Duodenal mucosa (tissue), 2 donors: Measurements from ENCODE around the gene LARP4B.

Experiments
- H3K27ac ChIP-seq: one replicate; pipeline ENCODE4 v1.7.0; 2013; ENCODE audit warnings: low read depth, low read length
- H3K27me3 ChIP-seq, 2 donors: one replicate each; pipeline ENCODE4 v1.7.0; 2013; ENCODE audit warnings: low read length in 2 of 2, control low read depth in 1 of 2; ENCODE audit not compliant: insufficient read depth in 2 of 2, control insufficient read depth in 1 of 2
- H3K36me3 ChIP-seq, 2 donors: one replicate each; pipeline ENCODE4 v1.7.0; 2013; ENCODE audit warnings: low read length in 2 of 2, control low read depth in 1 of 2; ENCODE audit not compliant: insufficient read depth in 2 of 2, control insufficient read depth in 1 of 2
- H3K4me1 ChIP-seq, 2 donors: one replicate each; pipeline ENCODE4 v1.7.0; 2013; ENCODE audit warnings: low read length in 2 of 2, control low read depth in 1 of 2; ENCODE audit not compliant: insufficient read depth in 2 of 2, control insufficient read depth in 1 of 2
- H3K4me3 ChIP-seq, 2 donors: one replicate each; pipeline ENCODE4 v1.7.0; 2013; ENCODE audit warnings: low read length in 2 of 2, low read depth in 1 of 2
- H3K9ac ChIP-seq, 2 donors: one replicate each; pipeline ENCODE4 v1.7.0; 2013; ENCODE audit warnings: low read length in 2 of 2, low read depth in 1 of 2
- H3K9me3 ChIP-seq, 2 donors: one replicate each; pipeline ENCODE4 v1.7.0; 2013; ENCODE audit warnings: low read length in 2 of 2, control low read depth in 1 of 2; ENCODE audit not compliant: control insufficient read depth in 1 of 2

LARP4B gene

GRCh38 chr10:816091-816477, 115.4 kb downstream of the LARP4B start:
- no peak overlapping the region for H3K27ac ChIP-seq
- peaks cover 65 to 96% of the 10 kb centered on the region in 2 donors for H3K36me3 ChIP-seq
- no peaks in the 10 kb centered on the region for H3K4me1 ChIP-seq

GRCh38 chr10:815338-816090, 116.0 kb downstream of the LARP4B start:
- H3K27ac ChIP-seq: no peak overlapping the region
- no peak overlapping the region for H3K9ac ChIP-seq
- H3K4me1 ChIP-seq: no peaks in the 10 kb centered on the region
- no peaks in the 10 kb centered on the region for H3K9me3 ChIP-seq
- H3K4me3 ChIP-seq: no peak overlapping the region
- peaks cover 64 to 94% of the 10 kb centered on the region in 2 donors for H3K36me3 ChIP-seq
- no peaks in the 10 kb centered on the region for H3K27me3 ChIP-seq

More at GRCh38 chr10:816091-816477, 115.4 kb downstream of the LARP4B start:
- no peak overlapping the region for H3K9ac ChIP-seq
- H3K9me3 ChIP-seq: no peaks in the 10 kb centered on the region
- H3K4me3 ChIP-seq: no peak overlapping the region
- no peaks in the 10 kb centered on the region for H3K27me3 ChIP-seq

GRCh38 chr10:814536-815302, 116.8 kb downstream of the LARP4B start:
- no peaks in the 10 kb centered on the region for H3K9me3 ChIP-seq
- no peaks in the 10 kb centered on the region for H3K4me1 ChIP-seq
- H3K27me3 ChIP-seq: no peaks in the 10 kb centered on the region
- peaks cover 58 to 94% of the 10 kb centered on the region in 2 donors for H3K36me3 ChIP-seq
- H3K4me3 ChIP-seq: no peak overlapping the region
- no peak overlapping the region for H3K9ac ChIP-seq
- H3K27ac ChIP-seq: no peak overlapping the region

DNA sequence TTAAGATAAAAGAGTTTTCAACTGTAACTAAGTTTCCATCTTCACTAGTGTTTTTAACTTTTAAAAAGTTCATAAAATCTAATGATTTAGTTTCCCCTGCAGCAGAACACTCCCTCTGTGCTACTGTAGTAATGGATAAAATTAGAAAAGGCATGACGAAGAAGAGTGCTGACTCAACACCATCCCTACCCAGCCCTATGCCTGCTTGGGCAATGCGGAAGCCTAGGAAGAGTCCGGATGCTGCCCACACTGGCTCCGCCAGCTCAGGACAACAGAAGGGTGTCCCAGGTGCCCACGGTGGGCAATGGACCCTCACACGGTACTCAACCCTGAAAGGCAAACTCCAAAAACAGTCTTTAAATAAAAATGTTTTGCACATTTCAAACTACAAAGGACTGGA, 118.2 kb downstream of the LARP4B start:
- no peaks in the 10 kb centered on the region for H3K9me3 ChIP-seq
- H3K9ac ChIP-seq: no peak overlapping the region
- H3K4me3 ChIP-seq: no peak overlapping the region
- peaks cover 51 to 90% of the 10 kb centered on the region in 2 donors for H3K36me3 ChIP-seq
- H3K27me3 ChIP-seq: no peaks in the 10 kb centered on the region
- H3K27ac ChIP-seq: no peak overlapping the region
- no peaks in the 10 kb centered on the region for H3K4me1 ChIP-seq

- H3K27me3 ChIP-seq: no peaks in the 10 kb centered on the region
- H3K9ac ChIP-seq: no peak overlapping the region
- H3K27ac ChIP-seq: no peak overlapping the region
- H3K4me3 ChIP-seq: no peak overlapping the region
- no peaks in the 10 kb centered on the region for H3K9me3 ChIP-seq
- no peaks in the 10 kb centered on the region for H3K4me1 ChIP-seq
- H3K36me3 ChIP-seq: peaks cover 51 to 90% of the 10 kb centered on the region in 2 donors
These were observed 118.7 kb downstream of the LARP4B start for GRCh38 chr10:812787-813186.

- no peaks in the 10 kb centered on the region for H3K27me3 ChIP-seq
- H3K9ac ChIP-seq: no peak overlapping the region
- H3K9me3 ChIP-seq: no peaks in the 10 kb centered on the region
- H3K27ac ChIP-seq: no peak overlapping the region
- no peaks in the 10 kb centered on the region for H3K4me1 ChIP-seq
- H3K36me3 ChIP-seq: peaks cover 45 to 90% of the 10 kb centered on the region in 2 donors
- no peak overlapping the region for H3K4me3 ChIP-seq
These were observed 119.9 kb downstream of the LARP4B start for GRCh38 chr10:811379-812175.

- Histone ChIP-seq H3K9ac (no peak overlapping the region), H3K4me1 (no peaks in the 10 kb centered on the region), H3K36me3 (peaks cover 39 to 82% of the 10 kb centered on the region in 2 donors), H3K27ac (no peak overlapping the region), H3K9me3 (no peaks in the 10 kb centered on the region), H3K4me3 (no peak overlapping the region), H3K27me3 (no peaks in the 10 kb centered on the region)
These were observed 121.1 kb downstream of the LARP4B start for GRCh38 chr10:810351-810846.

- no peak overlapping the region for H3K27ac ChIP-seq
These were observed 121.7 kb downstream of the LARP4B start for GRCh38 chr10:809671-810350.

GRCh38 chr10:807958-808353, 123.5 kb downstream of the LARP4B start:
- Histone ChIP-seq H3K27me3 (no peaks in the 10 kb centered on the region), H3K27ac (no peak overlapping the region), H3K9me3 (no peaks in the 10 kb centered on the region), H3K36me3 (peaks cover 19 to 59% of the 10 kb centered on the region in 2 donors), H3K4me1 (no peaks in the 10 kb centered on the region), H3K4me3 (no peak overlapping the region), H3K9ac (no peak overlapping the region)

More at GRCh38 chr10:809671-810350, 121.7 kb downstream of the LARP4B start:
- no peaks in the 10 kb centered on the region for H3K9me3 ChIP-seq
- no peaks in the 10 kb centered on the region for H3K27me3 ChIP-seq
- H3K36me3 ChIP-seq: peaks cover 34 to 76% of the 10 kb centered on the region in 2 donors
- H3K4me1 ChIP-seq: no peaks in the 10 kb centered on the region
- no peak overlapping the region for H3K9ac ChIP-seq
- no peak overlapping the region for H3K4me3 ChIP-seq
